Measurements from ENCODE around the gene NCKIPSD.

DNA sequence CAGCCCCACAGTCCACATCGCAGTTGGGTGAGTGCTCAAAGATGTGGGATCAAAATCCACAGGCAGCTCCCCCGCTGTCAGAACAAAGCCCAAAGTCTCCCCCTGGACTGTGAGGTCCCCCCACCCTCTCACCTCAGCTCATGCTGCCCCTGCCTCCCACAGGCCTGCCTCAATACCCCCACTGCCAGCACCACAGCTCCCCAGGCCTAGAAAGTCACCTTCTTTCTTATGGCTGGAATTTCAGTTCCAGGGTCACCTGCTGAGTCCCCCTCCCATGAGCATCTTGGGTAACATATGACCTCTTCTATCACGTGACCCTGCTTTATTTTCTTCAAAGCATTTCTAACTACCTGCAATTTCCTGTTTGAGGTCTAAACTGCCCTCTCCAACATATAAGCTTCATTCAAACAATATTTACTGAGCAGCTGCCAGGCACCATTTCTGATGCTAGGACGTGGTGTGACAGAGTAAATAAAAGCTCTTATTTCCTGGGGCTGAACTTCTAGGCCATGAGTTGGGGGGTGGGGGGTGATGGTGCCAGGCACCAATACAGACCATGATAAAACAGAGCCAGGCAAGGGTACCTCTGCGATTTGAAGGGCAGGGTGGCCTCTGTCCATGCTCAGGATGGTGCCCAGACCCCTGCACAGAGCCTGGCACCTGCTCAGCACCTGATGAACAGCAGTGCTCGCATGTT, 61.7 kb downstream of the NCKIPSD start:
- TF ChIP-seq POLR2A (IDR thresholded peaks at IDR 0.05), result no peak
- TF ChIP-seq, protein P1, sequence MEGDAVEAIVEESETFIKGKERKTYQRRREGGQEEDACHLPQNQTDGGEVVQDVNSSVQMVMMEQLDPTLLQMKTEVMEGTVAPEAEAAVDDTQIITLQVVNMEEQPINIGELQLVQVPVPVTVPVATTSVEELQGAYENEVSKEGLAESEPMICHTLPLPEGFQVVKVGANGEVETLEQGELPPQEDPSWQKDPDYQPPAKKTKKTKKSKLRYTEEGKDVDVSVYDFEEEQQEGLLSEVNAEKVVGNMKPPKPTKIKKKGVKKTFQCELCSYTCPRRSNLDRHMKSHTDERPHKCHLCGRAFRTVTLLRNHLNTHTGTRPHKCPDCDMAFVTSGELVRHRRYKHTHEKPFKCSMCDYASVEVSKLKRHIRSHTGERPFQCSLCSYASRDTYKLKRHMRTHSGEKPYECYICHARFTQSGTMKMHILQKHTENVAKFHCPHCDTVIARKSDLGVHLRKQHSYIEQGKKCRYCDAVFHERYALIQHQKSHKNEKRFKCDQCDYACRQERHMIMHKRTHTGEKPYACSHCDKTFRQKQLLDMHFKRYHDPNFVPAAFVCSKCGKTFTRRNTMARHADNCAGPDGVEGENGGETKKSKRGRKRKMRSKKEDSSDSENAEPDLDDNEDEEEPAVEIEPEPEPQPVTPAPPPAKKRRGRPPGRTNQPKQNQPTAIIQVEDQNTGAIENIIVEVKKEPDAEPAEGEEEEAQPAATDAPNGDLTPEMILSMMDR (IDR thresholded peaks at IDR 0.05 in 4 of 5, conservative IDR thresholded peaks at IDR 0.05 in 1 of 5), result no peak
